Ishikawa (cell line): ENCODE data around the gene USP6NL.

Experiments used
- CEBPB ChIP-seq: IDR thresholded peaks from 2 replicates; pipeline ENCODE4 v1.6.1; 2012
- CREB1 ChIP-seq: IDR thresholded peaks from 2 replicates; pipeline ENCODE4 v1.6.1; 2012; ENCODE audit warnings: low read depth
- EGR1 ChIP-seq: IDR thresholded peaks from 2 replicates; pipeline ENCODE4 v1.6.1; 2012
- EP300 ChIP-seq: IDR thresholded peaks from 2 replicates; pipeline ENCODE4 v1.6.1; 2012; ENCODE audit warnings: borderline replicate concordance
- FOXM1 ChIP-seq: IDR thresholded peaks from 2 replicates; pipeline ENCODE4 v1.6.1; 2012; ENCODE audit warnings: low read depth, borderline replicate concordance
- NFIC ChIP-seq: IDR thresholded peaks from 2 replicates; pipeline ENCODE4 v1.6.1; 2012
- RAD21 ChIP-seq: IDR thresholded peaks from 2 replicates; pipeline ENCODE4 v1.6.1; 2012; ENCODE audit warnings: low read depth
- TAF1 ChIP-seq: IDR thresholded peaks from 2 replicates; pipeline ENCODE4 v1.6.1; 2012; ENCODE audit warnings: low read depth, mild to moderate bottlenecking
- TCF12 ChIP-seq: IDR thresholded peaks from 2 replicates; pipeline ENCODE4 v1.6.1; 2012; ENCODE audit warnings: low read depth
- TEAD4 ChIP-seq: IDR thresholded peaks from 2 replicates; pipeline ENCODE4 v1.6.1; 2012
- YY1 ChIP-seq: IDR thresholded peaks from 2 replicates; pipeline ENCODE4 v1.6.1; 2012; ENCODE audit warnings: low read depth
- ZBTB7A ChIP-seq: IDR thresholded peaks from 2 replicates; pipeline ENCODE4 v1.6.1; 2012; ENCODE audit warnings: low read depth
- TF ChIP-seq, protein P1 (sequence below): IDR thresholded peaks from 2 replicates; pipeline ENCODE4 v1.6.1; 2012
- TF ChIP-seq, protein P2 (sequence below): IDR thresholded peaks from 2 replicates; pipeline ENCODE4 v1.6.1; 2012
- TF ChIP-seq, protein P3 (sequence below): IDR thresholded peaks from 2 replicates; pipeline ENCODE4 v1.6.1; 2012; ENCODE audit warnings: low read depth, mild to moderate bottlenecking

The USP6NL gene

DNA sequence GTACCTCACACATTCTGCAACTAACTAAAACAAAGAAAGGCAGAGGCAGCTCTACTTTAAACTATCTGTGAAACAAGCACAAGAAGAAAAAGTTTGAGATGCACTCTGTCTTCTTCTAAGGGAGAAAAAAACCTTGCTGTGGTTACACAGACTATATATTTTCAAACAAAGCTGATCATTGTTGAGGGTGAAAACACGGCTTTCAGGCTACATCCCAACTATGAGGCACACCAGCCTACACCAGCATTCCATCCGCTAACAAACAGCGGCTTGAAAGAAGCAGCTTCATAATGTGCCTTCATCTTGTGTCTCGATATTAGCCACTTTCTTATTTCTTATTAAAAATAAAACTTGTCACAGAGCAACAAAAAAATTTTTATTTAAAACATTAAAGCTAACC is 79.1 kb downstream of the USP6NL start:
- TF ChIP-seq NFIC = no peak
- no peak for TF ChIP-seq CEBPB
- TF ChIP-seq, protein P1, sequence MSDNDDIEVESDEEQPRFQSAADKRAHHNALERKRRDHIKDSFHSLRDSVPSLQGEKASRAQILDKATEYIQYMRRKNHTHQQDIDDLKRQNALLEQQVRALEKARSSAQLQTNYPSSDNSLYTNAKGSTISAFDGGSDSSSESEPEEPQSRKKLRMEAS = no peak
- TF ChIP-seq CREB1 = no peak
- TF ChIP-seq FOXM1 = no peak

DNA sequence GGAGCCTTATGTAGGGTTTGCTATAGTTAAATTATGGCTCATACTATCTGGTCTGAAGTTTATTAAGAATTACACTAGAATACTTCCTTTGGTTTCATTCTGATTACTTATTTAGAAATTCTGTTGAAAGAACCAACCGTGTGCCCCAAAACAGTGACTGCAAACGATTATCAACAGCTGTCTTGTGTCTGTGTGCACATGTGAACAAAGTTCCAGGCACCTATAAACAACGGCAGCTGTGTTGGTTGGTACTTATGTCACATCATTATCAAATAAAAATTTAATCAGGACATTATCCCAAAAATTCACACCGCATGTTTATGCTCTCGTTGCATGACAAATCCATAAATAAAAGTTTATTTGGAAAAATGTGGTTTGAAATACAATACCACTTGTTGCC is 80.6 kb downstream of the USP6NL start:
- TF ChIP-seq RAD21 = no peak
- TF ChIP-seq EGR1 = no peak
- no peak for TF ChIP-seq CEBPB
- TF ChIP-seq, protein P1 = no peak
- no peak for TF ChIP-seq TAF1
- TF ChIP-seq TEAD4 = no peak
- no peak for TF ChIP-seq EP300
- TF ChIP-seq, protein P2, sequence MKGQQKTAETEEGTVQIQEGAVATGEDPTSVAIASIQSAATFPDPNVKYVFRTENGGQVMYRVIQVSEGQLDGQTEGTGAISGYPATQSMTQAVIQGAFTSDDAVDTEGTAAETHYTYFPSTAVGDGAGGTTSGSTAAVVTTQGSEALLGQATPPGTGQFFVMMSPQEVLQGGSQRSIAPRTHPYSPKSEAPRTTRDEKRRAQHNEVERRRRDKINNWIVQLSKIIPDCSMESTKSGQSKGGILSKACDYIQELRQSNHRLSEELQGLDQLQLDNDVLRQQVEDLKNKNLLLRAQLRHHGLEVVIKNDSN = no peak
- no peak for TF ChIP-seq NFIC
- no peak for TF ChIP-seq ZBTB7A
- TF ChIP-seq, protein P3, sequence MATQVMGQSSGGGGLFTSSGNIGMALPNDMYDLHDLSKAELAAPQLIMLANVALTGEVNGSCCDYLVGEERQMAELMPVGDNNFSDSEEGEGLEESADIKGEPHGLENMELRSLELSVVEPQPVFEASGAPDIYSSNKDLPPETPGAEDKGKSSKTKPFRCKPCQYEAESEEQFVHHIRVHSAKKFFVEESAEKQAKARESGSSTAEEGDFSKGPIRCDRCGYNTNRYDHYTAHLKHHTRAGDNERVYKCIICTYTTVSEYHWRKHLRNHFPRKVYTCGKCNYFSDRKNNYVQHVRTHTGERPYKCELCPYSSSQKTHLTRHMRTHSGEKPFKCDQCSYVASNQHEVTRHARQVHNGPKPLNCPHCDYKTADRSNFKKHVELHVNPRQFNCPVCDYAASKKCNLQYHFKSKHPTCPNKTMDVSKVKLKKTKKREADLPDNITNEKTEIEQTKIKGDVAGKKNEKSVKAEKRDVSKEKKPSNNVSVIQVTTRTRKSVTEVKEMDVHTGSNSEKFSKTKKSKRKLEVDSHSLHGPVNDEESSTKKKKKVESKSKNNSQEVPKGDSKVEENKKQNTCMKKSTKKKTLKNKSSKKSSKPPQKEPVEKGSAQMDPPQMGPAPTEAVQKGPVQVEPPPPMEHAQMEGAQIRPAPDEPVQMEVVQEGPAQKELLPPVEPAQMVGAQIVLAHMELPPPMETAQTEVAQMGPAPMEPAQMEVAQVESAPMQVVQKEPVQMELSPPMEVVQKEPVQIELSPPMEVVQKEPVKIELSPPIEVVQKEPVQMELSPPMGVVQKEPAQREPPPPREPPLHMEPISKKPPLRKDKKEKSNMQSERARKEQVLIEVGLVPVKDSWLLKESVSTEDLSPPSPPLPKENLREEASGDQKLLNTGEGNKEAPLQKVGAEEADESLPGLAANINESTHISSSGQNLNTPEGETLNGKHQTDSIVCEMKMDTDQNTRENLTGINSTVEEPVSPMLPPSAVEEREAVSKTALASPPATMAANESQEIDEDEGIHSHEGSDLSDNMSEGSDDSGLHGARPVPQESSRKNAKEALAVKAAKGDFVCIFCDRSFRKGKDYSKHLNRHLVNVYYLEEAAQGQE = no peak
- TF ChIP-seq FOXM1 = no peak
- no peak for TF ChIP-seq CREB1
- TF ChIP-seq YY1 = no peak
- TF ChIP-seq TCF12 = no peak

DNA sequence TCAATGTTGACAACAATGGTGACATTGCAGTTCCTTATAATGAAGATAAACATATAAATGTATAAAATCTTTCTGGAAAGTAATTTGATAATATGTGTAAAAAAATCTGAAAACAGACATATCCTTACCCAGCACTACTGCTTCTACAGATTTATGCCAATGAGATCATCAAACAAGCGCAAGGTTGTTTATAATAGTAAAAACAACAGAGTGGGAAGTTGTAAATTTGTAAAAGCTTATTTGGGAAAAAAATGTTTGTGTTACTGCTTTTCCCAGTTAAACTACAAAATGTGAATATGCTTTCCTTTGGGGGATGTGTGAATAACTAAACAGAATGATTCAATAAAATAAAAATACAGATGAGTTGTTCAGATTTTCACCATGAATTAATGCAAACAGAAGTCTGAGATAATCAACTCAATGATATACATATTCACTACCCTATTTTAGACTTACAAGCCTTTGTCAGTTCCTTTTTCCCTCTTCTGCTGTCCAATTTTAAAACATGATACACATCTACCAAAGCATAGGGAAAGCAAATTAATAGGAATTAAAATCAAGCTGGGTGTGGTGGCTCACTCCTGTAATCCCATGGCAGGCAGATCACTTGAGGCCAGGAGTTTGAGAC is 82.1 kb downstream of the USP6NL start:
- TF ChIP-seq, protein P1 = no peak
- no peak for TF ChIP-seq EP300
- TF ChIP-seq CREB1 = no peak
- TF ChIP-seq EGR1 = no peak
- TF ChIP-seq YY1 = no peak
- no peak for TF ChIP-seq TEAD4
- TF ChIP-seq TCF12 = no peak
- no peak for TF ChIP-seq TAF1
- TF ChIP-seq, protein P3 = no peak
- no peak for TF ChIP-seq NFIC
- TF ChIP-seq RAD21 = no peak
- no peak for TF ChIP-seq FOXM1
- TF ChIP-seq CEBPB = no peak
- TF ChIP-seq, protein P2 = no peak
- no peak for TF ChIP-seq ZBTB7A

DNA sequence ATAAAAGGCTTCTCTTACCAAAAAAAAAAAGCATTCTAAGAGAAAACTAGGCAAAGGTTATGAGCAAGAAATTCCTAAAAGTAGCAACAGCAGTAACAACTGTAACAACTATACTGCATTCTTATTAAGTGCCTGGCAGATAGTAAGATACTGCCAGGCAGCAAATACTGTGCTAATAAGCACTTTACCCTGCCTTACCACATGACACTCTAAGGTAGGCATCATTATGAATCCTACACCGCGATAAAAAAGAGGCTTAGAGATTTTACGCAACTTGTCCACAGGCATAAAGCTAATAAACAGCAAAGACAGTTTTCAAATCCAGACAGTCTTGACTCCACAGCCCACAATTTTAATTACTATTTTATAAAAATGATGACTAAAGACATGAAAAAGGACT is 83.2 kb downstream of the USP6NL start:
- TF ChIP-seq EP300 (no peak), ZBTB7A (no peak), TAF1 (no peak), NFIC (no peak), CEBPB (no peak), TEAD4 (no peak), FOXM1 (no peak), TCF12 (no peak), CREB1 (no peak), YY1 (no peak), RAD21 (no peak), EGR1 (no peak)
- TF ChIP-seq, protein P1 = no peak
- TF ChIP-seq, protein P2 = no peak
- TF ChIP-seq, protein P3 = no peak
